Activated CD4-positive, alpha-beta T cell treated with anti-CD3 and anti-CD28 coated beads, Interleukin-2, amount 10 ng/mL, durations not matched to agents 7 days and 5 days (primary cell): ENCODE measurements around the gene XIRP1. TPM values are rescaled to one million over a fixed set of nuclear protein-coding genes. Genes with fewer than 3 reads are reported as not detected.
A peak's percentile ranks its signal among the peaks of the same experiment; 100 is the strongest.
"Not testable (repeated sequence)": the region's sequence is repeated elsewhere in the genome, so short reads cannot be mapped to it uniquely, and the experiment has no call there.

Experiments
- CTCF ChIA-PET: fragments of 350-600 bp; sonication (Branson Sonifier 250); formaldehyde crosslinking; loops from one replicate; lab custom pipeline; 2021; ENCODE audit warnings: antibody characterized with exemption; lab: Charles Lee
- POLR2A ChIA-PET: fragments of 350-600 bp; sonication (Branson Sonifier 250); formaldehyde crosslinking; loops from one replicate; lab custom pipeline; 2021; ENCODE audit warnings: antibody characterized with exemption; lab: Charles Lee
- DNase-seq: peaks from one replicate; pipeline ENCODE4 v3.0.0-alpha.2; 2020
- H3K27ac Mint-ChIP-seq: one replicate; pipeline ENCODE4 v1.8.0; 2021; ENCODE audit warnings: mild to moderate bottlenecking, moderate library complexity, mixed read lengths
- H3K27me3 Mint-ChIP-seq: one replicate; pipeline ENCODE4 v1.8.0; 2021; ENCODE audit warnings: mixed read lengths
- H3K36me3 Mint-ChIP-seq: one replicate; pipeline ENCODE4 v1.8.0; 2021; ENCODE audit warnings: low read depth, mixed read lengths
- H3K4me1 Mint-ChIP-seq: one replicate; pipeline ENCODE4 v1.8.0; 2021; ENCODE audit warnings: mixed read lengths
- H3K4me3 Mint-ChIP-seq: one replicate; pipeline ENCODE4 v1.8.0; 2021; ENCODE audit warnings: mild to moderate bottlenecking, moderate library complexity, mixed read lengths
- H3K9me3 Mint-ChIP-seq: one replicate; pipeline ENCODE4 v1.8.0; 2021; ENCODE audit warnings: mixed read lengths
- total RNA-seq, 2 experiments: library from RNA; stranded (reverse); gene quantifications; one replicate each; pipeline ENCODE4 v1.2.3, GENCODE V29; 2021

Gene XIRP1, protein sequence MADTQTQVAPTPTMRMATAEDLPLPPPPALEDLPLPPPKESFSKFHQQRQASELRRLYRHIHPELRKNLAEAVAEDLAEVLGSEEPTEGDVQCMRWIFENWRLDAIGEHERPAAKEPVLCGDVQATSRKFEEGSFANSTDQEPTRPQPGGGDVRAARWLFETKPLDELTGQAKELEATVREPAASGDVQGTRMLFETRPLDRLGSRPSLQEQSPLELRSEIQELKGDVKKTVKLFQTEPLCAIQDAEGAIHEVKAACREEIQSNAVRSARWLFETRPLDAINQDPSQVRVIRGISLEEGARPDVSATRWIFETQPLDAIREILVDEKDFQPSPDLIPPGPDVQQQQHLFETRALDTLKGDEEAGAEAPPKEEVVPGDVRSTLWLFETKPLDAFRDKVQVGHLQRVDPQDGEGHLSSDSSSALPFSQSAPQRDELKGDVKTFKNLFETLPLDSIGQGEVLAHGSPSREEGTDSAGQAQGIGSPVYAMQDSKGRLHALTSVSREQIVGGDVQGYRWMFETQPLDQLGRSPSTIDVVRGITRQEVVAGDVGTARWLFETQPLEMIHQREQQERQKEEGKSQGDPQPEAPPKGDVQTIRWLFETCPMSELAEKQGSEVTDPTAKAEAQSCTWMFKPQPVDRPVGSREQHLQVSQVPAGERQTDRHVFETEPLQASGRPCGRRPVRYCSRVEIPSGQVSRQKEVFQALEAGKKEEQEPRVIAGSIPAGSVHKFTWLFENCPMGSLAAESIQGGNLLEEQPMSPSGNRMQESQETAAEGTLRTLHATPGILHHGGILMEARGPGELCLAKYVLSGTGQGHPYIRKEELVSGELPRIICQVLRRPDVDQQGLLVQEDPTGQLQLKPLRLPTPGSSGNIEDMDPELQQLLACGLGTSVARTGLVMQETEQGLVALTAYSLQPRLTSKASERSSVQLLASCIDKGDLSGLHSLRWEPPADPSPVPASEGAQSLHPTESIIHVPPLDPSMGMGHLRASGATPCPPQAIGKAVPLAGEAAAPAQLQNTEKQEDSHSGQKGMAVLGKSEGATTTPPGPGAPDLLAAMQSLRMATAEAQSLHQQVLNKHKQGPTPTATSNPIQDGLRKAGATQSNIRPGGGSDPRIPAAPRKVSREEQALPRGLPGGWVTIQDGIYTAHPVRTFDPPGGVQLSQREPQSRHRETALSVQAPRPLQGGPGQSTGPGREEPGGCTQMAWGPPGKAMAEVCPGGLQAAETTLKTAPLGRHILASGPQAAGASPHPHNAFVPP (N-terminal part only)
- not detected for total RNA-seq

DNA sequence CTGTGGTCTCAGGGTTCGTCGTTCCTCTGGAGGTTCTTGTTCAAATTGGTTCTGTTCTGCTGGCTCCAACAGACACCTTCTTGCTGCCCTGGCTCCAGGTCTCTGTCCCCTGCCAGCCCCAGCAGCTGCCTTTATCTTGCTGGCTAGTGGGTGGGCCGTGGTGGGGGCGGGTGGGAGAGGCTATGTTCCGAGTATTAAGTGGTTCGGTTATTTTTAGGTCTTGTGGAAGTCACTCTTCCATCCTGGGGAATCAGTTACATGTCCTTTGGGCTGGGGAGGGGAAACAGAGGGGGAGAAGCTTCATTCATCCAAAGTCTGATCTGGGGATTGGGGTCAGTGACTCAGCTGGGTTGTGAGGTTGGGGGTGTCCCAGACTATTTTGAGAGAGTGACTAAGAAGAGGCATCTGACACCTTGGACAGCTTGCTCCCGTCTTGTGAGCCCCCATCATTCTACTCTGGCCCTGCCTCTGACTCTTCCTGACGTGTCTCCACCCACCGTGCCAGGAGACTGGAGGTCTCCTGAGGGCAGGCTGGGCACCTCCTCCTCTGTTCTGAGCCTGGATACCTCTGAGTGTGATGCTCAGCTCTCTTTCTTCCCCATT lies at the start of gene XIRP1:
TSS of gene XIRP1 (minus strand) at position 106 of the 603 bp plus-strand sequence. CDS start 3,150 bp downstream, outside the sequence.
- Mint-ChIP-seq H3K27ac (no peak within 1 kb of the TSS), H3K27me3 (peaks cover 7% of the 10 kb centered on the region), H3K9me3 (no peaks in the 10 kb centered on the region), H3K4me1 (peaks cover 8% of the 10 kb centered on the region), H3K4me3 (no peak within 1 kb of the TSS), H3K36me3 (no peaks in the 10 kb centered on the region)
- DNase-seq, result no peak
- ChIA-PET POLR2A (no interaction called here), CTCF (interaction anchor here (0.9 to 15.1 kb wide), 8 partner anchors 24 to 212 kb away, joined by 3 to 275 read pairs (median 4); partner anchors contain the start of gene CX3CR1)

DNA sequence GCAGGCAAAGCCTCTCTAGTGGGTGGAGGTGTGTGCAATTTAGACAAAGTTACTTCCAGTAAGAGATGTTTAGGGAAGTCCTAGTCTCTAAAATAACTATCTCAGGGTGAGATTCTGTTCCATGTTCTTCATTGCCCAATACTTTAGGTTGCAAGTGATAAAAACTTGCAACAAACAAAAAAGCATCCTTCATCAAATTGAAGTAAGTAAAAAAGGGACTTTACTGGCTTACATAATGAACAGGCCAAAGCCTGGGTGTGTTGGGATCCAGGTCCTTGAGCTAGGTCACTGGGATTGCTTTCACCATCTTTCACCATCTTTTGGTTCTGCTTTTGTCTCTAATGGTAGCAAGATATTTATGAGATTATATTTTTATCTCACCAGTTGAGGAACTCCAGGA lies 49.2 kb upstream of the XIRP1 start:
- Mint-ChIP-seq H3K27ac (no peak overlapping the region), H3K9me3 (no peaks in the 10 kb centered on the region), H3K36me3 (no peaks in the 10 kb centered on the region), H3K27me3 (peaks cover 53% of the 10 kb centered on the region), H3K4me3 (no peak overlapping the region), H3K4me1 (no peaks in the 10 kb centered on the region)
- POLR2A ChIA-PET, result no interaction called here
- CTCF ChIA-PET, result interaction anchor here (1.2 to 1.6 kb wide), 2 partner anchors 8 to 21 kb away, joined by 3 to 4 read pairs; no protein-coding TSS in a partner anchor
- DNase-seq, result no peak

DNA sequence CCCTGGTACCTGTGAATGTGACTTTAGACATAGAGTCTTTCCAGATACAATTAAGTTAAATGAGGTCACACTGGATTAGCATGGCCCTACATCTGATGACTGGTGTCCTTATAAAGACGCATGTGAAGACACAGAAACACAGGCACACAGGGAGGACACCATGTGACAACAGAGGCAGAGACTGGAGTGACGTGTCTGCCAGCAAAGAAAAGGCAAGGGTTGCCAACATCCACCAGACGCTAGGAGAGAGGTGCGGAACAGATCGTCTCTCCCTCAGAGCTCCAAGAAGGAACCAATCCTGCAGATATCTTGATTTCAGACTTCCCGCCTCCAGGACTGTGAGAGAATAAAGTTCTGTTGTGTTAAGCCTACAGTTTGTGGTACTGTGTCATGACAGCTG lies 44.6 kb upstream of the XIRP1 start:
- DNase-seq, result no peak
- Mint-ChIP-seq H3K27ac (no peak overlapping the region), H3K9me3 (peaks cover 3% of the 10 kb centered on the region), H3K4me3 (no peak overlapping the region), H3K4me1 (peaks cover 26% of the 10 kb centered on the region), H3K36me3 (peaks cover 4% of the 10 kb centered on the region), H3K27me3 (peaks cover 52% of the 10 kb centered on the region)
- CTCF ChIA-PET, result no interaction called here
- POLR2A ChIA-PET, result no interaction called here

DNA sequence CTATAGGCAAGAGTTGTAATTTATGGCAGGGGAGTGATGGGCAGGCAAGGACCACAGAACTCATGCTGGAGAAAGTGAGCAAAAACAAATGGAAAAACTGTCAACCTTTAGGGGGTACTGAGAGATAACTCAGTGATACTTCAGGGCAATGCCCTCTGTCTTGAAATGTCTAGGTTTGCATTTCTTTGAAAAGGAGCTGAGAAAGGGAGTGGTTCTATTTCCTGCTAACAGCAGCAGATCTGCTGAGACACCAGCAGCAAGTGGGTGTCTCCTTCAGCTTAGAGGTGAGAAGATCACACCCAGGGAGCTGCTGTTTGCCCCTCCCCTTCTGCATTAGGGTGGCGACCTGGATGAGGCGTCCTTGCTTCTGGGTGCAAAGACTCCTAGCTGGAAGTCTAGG lies 42.3 kb upstream of the XIRP1 start:
- peak; percentile 59 for DNase-seq
- CTCF ChIA-PET, result interaction anchor here (1.5 to 1.9 kb wide), 2 partner anchors 10 to 54 kb away, joined by 5 to 7 read pairs; no protein-coding TSS in a partner anchor
- peak overlapping the region; percentile 50 for H3K4me3 Mint-ChIP-seq

DNA sequence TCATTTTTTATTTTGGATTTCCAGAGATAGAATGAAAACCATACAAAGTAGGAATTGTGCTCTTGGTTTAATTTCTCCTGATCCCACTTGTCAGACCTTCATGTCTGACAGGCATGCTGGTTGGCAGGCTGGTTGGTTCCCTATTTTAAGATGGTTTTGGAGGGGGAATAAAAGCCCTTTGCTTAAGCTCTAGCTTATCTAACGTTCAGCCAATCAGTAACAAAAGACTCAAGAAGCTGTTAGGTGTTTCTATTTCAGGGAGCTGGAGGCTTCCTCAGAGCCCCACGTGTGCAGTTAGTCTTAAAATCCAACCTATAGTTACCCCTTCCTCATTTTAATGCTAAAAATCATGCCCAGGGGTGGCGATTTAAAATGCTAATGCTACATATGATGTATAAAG lies 40.5 kb upstream of the XIRP1 start:
- DNase-seq, result no peak
- H3K27me3 Mint-ChIP-seq, result peaks cover 54% of the 10 kb centered on the region
- H3K9me3 Mint-ChIP-seq, result peaks cover 3% of the 10 kb centered on the region
- peaks cover 33% of the 10 kb centered on the region for H3K4me1 Mint-ChIP-seq
- H3K27ac Mint-ChIP-seq, result no peak overlapping the region
- H3K36me3 Mint-ChIP-seq, result peaks cover 4% of the 10 kb centered on the region
- CTCF ChIA-PET, result interaction anchor here (0.6 kb wide), 1 partner anchor 9 kb away, joined by 3 read pairs; no protein-coding TSS in a partner anchor
- H3K4me3 Mint-ChIP-seq, result no peak overlapping the region
- POLR2A ChIA-PET, result no interaction called here

More for the DNA sequence above, 42.3 kb upstream of the XIRP1 start:
- peaks cover 33% of the 10 kb centered on the region for H3K4me1 Mint-ChIP-seq
- H3K9me3 Mint-ChIP-seq, result peaks cover 3% of the 10 kb centered on the region
- H3K27me3 Mint-ChIP-seq, result peaks cover 65% of the 10 kb centered on the region
- peak overlapping the region; percentile 89 for H3K27ac Mint-ChIP-seq
- POLR2A ChIA-PET, result interaction anchor here (0.6 to 0.7 kb wide), 2 partner anchors 14 to 235 kb away, joined by 3 read pairs; no protein-coding TSS in a partner anchor
- H3K36me3 Mint-ChIP-seq, result peaks cover 4% of the 10 kb centered on the region

DNA sequence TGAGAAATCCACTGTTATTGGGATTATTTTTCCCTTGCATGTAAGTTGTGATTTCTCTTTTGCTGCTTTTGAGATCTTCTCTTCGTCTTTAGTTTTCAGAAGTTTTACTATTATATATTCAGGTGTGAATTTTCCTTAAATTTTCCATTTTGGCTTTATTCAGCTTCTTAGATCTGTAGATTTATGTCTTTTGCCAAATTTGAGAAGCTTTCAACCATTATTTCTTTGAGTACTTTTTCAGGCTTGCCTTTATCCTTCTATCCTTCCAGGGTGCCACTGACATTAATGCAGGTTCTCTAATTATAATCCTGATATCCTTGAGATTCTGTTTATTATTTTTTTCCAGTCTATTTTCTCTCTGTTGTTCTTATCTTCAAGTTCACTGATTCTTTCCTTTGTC lies 38.1 kb upstream of the XIRP1 start:
- ChIA-PET POLR2A (no interaction called here), CTCF (interaction anchor here (1.1 kb wide), 1 partner anchor 15 kb away, joined by 3 read pairs; no protein-coding TSS in a partner anchor)
- no peak overlapping the region for H3K27ac Mint-ChIP-seq
- peaks cover 37% of the 10 kb centered on the region for H3K4me1 Mint-ChIP-seq
- H3K9me3 Mint-ChIP-seq, result peaks cover 3% of the 10 kb centered on the region
- H3K36me3 Mint-ChIP-seq, result peaks cover 3% of the 10 kb centered on the region
- H3K27me3 Mint-ChIP-seq, result peaks cover 49% of the 10 kb centered on the region
- H3K4me3 Mint-ChIP-seq, result no peak overlapping the region
- DNase-seq, result no peak

DNA sequence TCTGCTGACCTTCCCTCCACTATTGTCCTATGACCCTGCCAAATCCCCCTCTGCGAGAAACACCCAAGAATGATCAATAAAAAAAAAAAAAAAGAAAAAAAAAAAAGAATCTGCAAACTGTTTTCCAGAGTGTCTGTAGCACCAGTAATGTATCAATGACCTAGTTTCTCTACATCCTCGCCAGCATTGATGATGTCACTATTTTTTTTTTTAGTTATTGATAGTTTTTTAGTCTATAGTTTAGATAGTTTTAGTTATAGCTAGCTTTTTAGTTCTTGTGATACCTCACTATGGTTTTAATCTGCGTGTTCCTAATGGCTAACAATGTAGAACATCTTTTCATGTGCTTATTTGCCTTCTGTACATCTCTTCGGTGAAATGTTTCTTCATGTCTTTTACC lies 36.1 kb upstream of the XIRP1 start:
- no peak for DNase-seq
- H3K4me1 Mint-ChIP-seq, result peaks cover 20% of the 10 kb centered on the region
- no peaks in the 10 kb centered on the region for H3K36me3 Mint-ChIP-seq
- peaks cover 59% of the 10 kb centered on the region for H3K27me3 Mint-ChIP-seq
- H3K4me3 Mint-ChIP-seq, result no peak overlapping the region
- H3K27ac Mint-ChIP-seq, result no peak overlapping the region
- H3K9me3 Mint-ChIP-seq, result no peaks in the 10 kb centered on the region
- ChIA-PET POLR2A (no interaction called here), CTCF (interaction anchor here (0.9 to 1.1 kb wide), 2 partner anchors 12 to 64 kb away, joined by 3 read pairs; no protein-coding TSS in a partner anchor)

DNA sequence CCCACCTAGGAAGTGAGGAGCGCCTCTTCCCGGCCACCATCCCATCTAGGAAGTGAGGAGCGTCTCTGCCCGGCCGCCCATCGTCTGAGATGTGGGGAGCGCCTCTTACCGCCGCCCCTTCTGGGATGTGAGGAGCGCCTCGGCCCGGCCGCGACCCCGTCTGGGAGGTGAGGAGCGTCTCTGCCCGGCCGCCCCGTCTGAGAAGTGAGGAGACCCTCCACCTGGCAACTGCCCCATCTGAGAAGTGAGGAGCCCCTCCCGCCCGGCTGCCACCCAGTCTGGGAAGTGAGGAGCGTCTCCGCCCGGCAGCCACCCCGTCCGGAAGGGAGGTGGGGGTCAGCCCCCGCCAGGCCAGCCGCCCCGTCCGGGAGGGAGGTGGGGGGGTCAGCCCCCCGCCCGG lies 35.2 kb upstream of the XIRP1 start:
- peaks cover 61% of the 10 kb centered on the region for H3K27me3 Mint-ChIP-seq
- CTCF ChIA-PET, H3K27ac Mint-ChIP-seq: not testable (repeated sequence)

DNA sequence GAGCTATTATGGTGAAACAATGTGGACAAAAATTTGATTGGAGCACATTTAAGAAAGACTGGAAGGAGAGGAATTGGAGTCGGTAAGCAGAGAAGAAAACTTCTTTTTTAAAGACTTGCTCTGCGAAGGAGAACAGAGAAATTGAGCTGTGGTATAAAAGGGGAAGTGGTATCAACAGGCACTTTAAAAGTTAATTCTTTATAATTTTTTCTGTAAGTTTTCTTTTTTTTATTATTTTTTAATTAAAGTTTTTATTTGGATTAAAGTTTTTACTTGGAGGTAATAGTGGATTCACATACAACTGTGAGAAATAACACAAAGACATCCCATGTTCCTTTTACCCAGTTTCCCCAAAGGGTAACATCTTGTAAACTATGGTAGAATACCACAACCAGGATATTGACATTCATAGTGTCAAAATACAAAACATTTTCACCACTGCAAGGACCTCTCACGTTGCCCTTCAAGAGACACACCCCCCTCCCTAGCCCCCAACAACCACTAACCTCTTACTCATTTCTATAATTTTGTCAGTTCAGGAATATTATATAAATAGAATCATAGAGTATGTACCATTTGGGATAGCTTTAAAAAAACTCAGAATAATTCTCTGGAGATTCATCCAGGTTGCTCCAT lies 33.8 kb upstream of the XIRP1 start:
- peaks cover 53% of the 10 kb centered on the region for H3K27me3 Mint-ChIP-seq
- ChIA-PET POLR2A (no interaction called here), CTCF (interaction anchor here (1.4 kb wide), 1 partner anchor 8 kb away, joined by 3 read pairs; no protein-coding TSS in a partner anchor)
- no peaks in the 10 kb centered on the region for H3K36me3 Mint-ChIP-seq
- H3K9me3 Mint-ChIP-seq, result no peaks in the 10 kb centered on the region
- H3K4me3 Mint-ChIP-seq, result no peak overlapping the region
- H3K27ac Mint-ChIP-seq, result no peak overlapping the region
- no peak for DNase-seq
- H3K4me1 Mint-ChIP-seq, result peaks cover 14% of the 10 kb centered on the region

More for the DNA sequence above, 35.2 kb upstream of the XIRP1 start:
- POLR2A ChIA-PET, H3K4me3 Mint-ChIP-seq, DNase-seq, H3K36me3 Mint-ChIP-seq, H3K9me3 Mint-ChIP-seq: not testable (repeated sequence)
- H3K4me1 Mint-ChIP-seq, result peaks cover 21% of the 10 kb centered on the region

DNA sequence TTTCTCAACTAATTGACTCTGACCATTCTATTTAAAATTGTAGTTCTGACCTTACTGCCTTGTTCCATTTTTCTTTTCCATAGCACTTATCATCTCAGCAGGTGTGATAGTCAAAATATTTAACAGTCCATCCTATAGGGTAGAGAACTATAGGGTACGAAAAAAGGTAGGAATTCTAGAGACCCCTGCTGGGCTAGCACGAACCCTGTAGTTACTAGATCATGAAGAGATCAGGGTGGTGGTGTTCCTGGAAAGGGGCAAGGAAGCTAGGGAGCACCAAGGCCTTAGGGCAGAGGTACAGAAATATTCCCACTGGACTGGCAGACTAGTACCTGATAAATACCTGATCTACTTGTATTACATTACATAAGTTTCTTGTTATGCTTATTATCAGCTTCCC lies 31.9 kb upstream of the XIRP1 start:
- H3K27ac Mint-ChIP-seq, result no peak overlapping the region
- H3K4me1 Mint-ChIP-seq, result peaks cover 29% of the 10 kb centered on the region
- no peaks in the 10 kb centered on the region for H3K9me3 Mint-ChIP-seq
- H3K27me3 Mint-ChIP-seq, result peaks cover 51% of the 10 kb centered on the region
- no peak overlapping the region for H3K4me3 Mint-ChIP-seq
- DNase-seq, result no peak
- ChIA-PET CTCF (no interaction called here), POLR2A (no interaction called here)
- H3K36me3 Mint-ChIP-seq, result no peaks in the 10 kb centered on the region

DNA sequence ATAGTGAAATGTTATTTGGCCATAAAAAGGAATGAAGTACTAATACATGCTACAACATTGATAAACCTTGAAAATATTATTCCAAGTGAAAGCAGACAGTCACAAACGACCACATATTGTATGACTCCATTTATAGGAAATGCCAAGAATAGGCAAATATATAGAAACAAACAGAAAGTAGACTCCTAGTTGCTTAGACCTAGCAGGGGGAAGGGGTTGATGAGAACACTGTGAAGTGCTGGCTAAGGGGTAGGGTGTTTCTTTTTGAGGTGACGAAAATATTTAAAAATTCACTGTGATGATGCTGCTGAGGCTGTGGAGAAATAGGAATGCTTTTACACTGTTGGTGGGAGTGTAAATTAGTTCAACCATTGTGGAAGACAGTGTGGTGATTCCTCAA lies 30.5 kb upstream of the XIRP1 start:
- no peak overlapping the region for H3K4me3 Mint-ChIP-seq
- CTCF ChIA-PET, result no interaction called here
- H3K9me3 Mint-ChIP-seq, result no peaks in the 10 kb centered on the region
- POLR2A ChIA-PET, result no interaction called here
- no peaks in the 10 kb centered on the region for H3K36me3 Mint-ChIP-seq
- peaks cover 52% of the 10 kb centered on the region for H3K27me3 Mint-ChIP-seq
- no peak overlapping the region for H3K27ac Mint-ChIP-seq
- DNase-seq, result no peak
- H3K4me1 Mint-ChIP-seq, result peaks cover 29% of the 10 kb centered on the region
